Muscle layer of colon (tissue), 2 donors: Measurements from ENCODE around the gene PLAC8.
"Not testable (repeated sequence)": the region's sequence is repeated elsewhere in the genome, so short reads cannot be mapped to it uniquely, and the experiment has no call there.

Experiments
- H3K27ac ChIP-seq: one replicate; pipeline ENCODE4 v1.7.0; 2013; ENCODE audit warnings: low read depth, mild to moderate bottlenecking, low read length, moderate library complexity
- H3K27me3 ChIP-seq, 2 donors: one replicate each; pipeline ENCODE4 v1.7.0; 2013; ENCODE audit warnings: low read length in 2 of 2, mild to moderate bottlenecking in 2 of 2; ENCODE audit not compliant: insufficient read depth in 2 of 2, control insufficient read depth in 1 of 2
- H3K36me3 ChIP-seq: one replicate; pipeline ENCODE4 v1.7.0; 2013; ENCODE audit warnings: mild to moderate bottlenecking, low read length; ENCODE audit not compliant: insufficient read depth
- H3K4me1 ChIP-seq: one replicate; pipeline ENCODE4 v1.7.0; 2013; ENCODE audit warnings: mild to moderate bottlenecking, low read length; ENCODE audit not compliant: insufficient read depth
- H3K4me3 ChIP-seq, 2 donors: one replicate each; pipeline ENCODE4 v1.7.0; 2013; ENCODE audit warnings: low read length in 2 of 2, low read depth in 1 of 2, mild to moderate bottlenecking in 1 of 2, moderate library complexity in 1 of 2
- H3K9ac ChIP-seq: one replicate; pipeline ENCODE4 v1.7.0; 2013; ENCODE audit warnings: low read length
- H3K9me3 ChIP-seq: one replicate; pipeline ENCODE4 v1.7.0; 2013; ENCODE audit warnings: mild to moderate bottlenecking, low read length
- donor health status: abdominal sarcoma.
- donor health status: Adenocarcinoma of cecum.

PLAC8 gene

GRCh38 chr4:83054928-83055327 is 59.6 kb downstream of the PLAC8 start:
- Histone ChIP-seq H3K4me1 (no peaks in the 10 kb centered on the region), H3K4me3 (no peak overlapping the region), H3K9ac (no peak overlapping the region), H3K27me3 (no peaks in the 10 kb centered on the region), H3K36me3 (peaks cover 42% of the 10 kb centered on the region), H3K27ac (no peak overlapping the region), H3K9me3 (no peaks in the 10 kb centered on the region)

- not testable (repeated sequence) for H3K4me1 ChIP-seq, H3K27ac ChIP-seq, H3K9me3 ChIP-seq, H3K9ac ChIP-seq, H3K4me3 ChIP-seq, H3K27me3 ChIP-seq
- peaks cover 32% of the 10 kb centered on the region for H3K36me3 ChIP-seq
These were observed 65.7 kb downstream of the PLAC8 start for GRCh38 chr4:83048781-83049180.

GRCh38 chr4:83046693-83047473 is 67.6 kb downstream of the PLAC8 start:
- H3K9ac ChIP-seq: no peak overlapping the region
- H3K27me3 ChIP-seq: no peaks in the 10 kb centered on the region
- no peak overlapping the region for H3K27ac ChIP-seq
- H3K4me3 ChIP-seq: no peak overlapping the region
- peaks cover 16% of the 10 kb centered on the region for H3K36me3 ChIP-seq
- H3K4me1 ChIP-seq: no peaks in the 10 kb centered on the region
- H3K9me3 ChIP-seq: no peaks in the 10 kb centered on the region

- Histone ChIP-seq H3K36me3 (no peaks in the 10 kb centered on the region), H3K4me3 (no peak overlapping the region), H3K9me3 (no peaks in the 10 kb centered on the region), H3K27ac (no peak overlapping the region), H3K4me1 (no peaks in the 10 kb centered on the region), H3K27me3 (no peaks in the 10 kb centered on the region), H3K9ac (no peak overlapping the region)
These were observed 70.6 kb downstream of the PLAC8 start for GRCh38 chr4:83043801-83044407.

GRCh38 chr4:83043157-83043556 is 71.4 kb downstream of the PLAC8 start:
- not testable (repeated sequence) for H3K36me3 ChIP-seq, H3K9ac ChIP-seq, H3K4me3 ChIP-seq, H3K4me1 ChIP-seq, H3K27me3 ChIP-seq, H3K27ac ChIP-seq, H3K9me3 ChIP-seq

GRCh38 chr4:83040269-83040668 is 74.3 kb downstream of the PLAC8 start:
- Histone ChIP-seq H3K36me3 (no peaks in the 10 kb centered on the region), H3K4me3 (no peak overlapping the region), H3K4me1 (peaks cover 17% of the 10 kb centered on the region), H3K27ac (no peak overlapping the region), H3K9ac (no peak overlapping the region), H3K27me3 (no peaks in the 10 kb centered on the region), H3K9me3 (no peaks in the 10 kb centered on the region)
